HepG2 (cell line): Measurements from ENCODE around the gene NT5DC4. TPM values are rescaled to one million over a fixed set of nuclear protein-coding genes. Genes with fewer than 3 reads are reported as not detected.

ENCODE experiments used
- CBX2 ChIP-seq, 2 experiments: fragments of 200-600 bp in 1 of 2; sonication (generic); formaldehyde crosslinking in 1 of 2; IDR thresholded peaks; 2 replicates each; pipeline versions ENCODE4 v1.7.0 to v1.8.1; 2018 to 2022; ENCODE audit warnings: low read depth in 2 of 2, low read length in 1 of 2, mild to moderate bottlenecking in 1 of 2, missing genetic modification reagents in 1 of 2
- GLI4 ChIP-seq: sonication (generic); formaldehyde crosslinking; IDR thresholded peaks from 2 replicates; pipeline ENCODE4 v1.5.1; 2020; ENCODE audit warnings: missing genetic modification reagents, mild to moderate bottlenecking, moderate library complexity, borderline replicate concordance
- HDAC6 ChIP-seq: fragments of 200-600 bp; sonication (generic); IDR thresholded peaks from 2 replicates; pipeline ENCODE4 v1.7.0; 2017; ENCODE audit warnings: mild to moderate bottlenecking, antibody characterized with exemption, low read length, low read depth
- NFE2L1 ChIP-seq: sonication (generic); formaldehyde crosslinking; IDR thresholded peaks from 2 replicates; pipeline ENCODE4 v1.4.0; 2020; ENCODE audit warnings: missing genetic modification reagents, mild to moderate bottlenecking, borderline replicate concordance
- PBX3 ChIP-seq: sonication (generic); formaldehyde crosslinking; IDR thresholded peaks from 2 replicates; pipeline ENCODE4 v1.8.1; 2023; ENCODE audit warnings: missing genetic modification reagents, inconsistent platforms, borderline replicate concordance
- PITX1 ChIP-seq: sonication (generic); formaldehyde crosslinking; IDR thresholded peaks from 2 replicates; pipeline ENCODE4 v1.5.1; 2020; ENCODE audit warnings: mild to moderate bottlenecking, missing genetic modification reagents
- SIX4 ChIP-seq: sonication (generic); formaldehyde crosslinking; IDR thresholded peaks from 2 replicates; pipeline ENCODE4 v1.4.0; 2020; ENCODE audit warnings: missing genetic modification reagents
- SMARCC2 ChIP-seq: fragments of 450-650 bp; IDR thresholded peaks from 2 replicates; pipeline ENCODE4 v1.6.1; 2017; ENCODE audit warnings: antibody characterized with exemption, mild to moderate bottlenecking
- SRF ChIP-seq: IDR thresholded peaks from 2 replicates; pipeline ENCODE4 v1.6.1; 2011; ENCODE audit warnings: mild to moderate bottlenecking, low read depth, low read length, moderate library complexity
- ZMAT5 ChIP-seq: sonication (generic); formaldehyde crosslinking; IDR thresholded peaks from 2 replicates; pipeline ENCODE4 v1.5.0; 2020; ENCODE audit warnings: mild to moderate bottlenecking, low read depth, missing genetic modification reagents, borderline replicate concordance
- ZNF232 ChIP-seq: sonication (generic); formaldehyde crosslinking; IDR thresholded peaks from 2 replicates; pipeline ENCODE4 v1.4.0; 2020; ENCODE audit warnings: missing genetic modification reagents, borderline replicate concordance
- ZNF567 ChIP-seq: sonication (generic); formaldehyde crosslinking; IDR thresholded peaks from 2 replicates; pipeline ENCODE4 v1.8.1; 2023; ENCODE audit warnings: mild to moderate bottlenecking, missing genetic modification reagents, borderline replicate concordance
- ZNF609 ChIP-seq: sonication (generic); formaldehyde crosslinking; IDR thresholded peaks from 2 replicates; pipeline ENCODE4 v1.4.0; 2020; ENCODE audit warnings: mild to moderate bottlenecking, missing genetic modification reagents, borderline replicate concordance
- polyA plus RNA-seq, 8 experiments: library from polyadenylated mRNA; depleted of rRNA in 3 of 8; stranded (reverse) in 7 of 8; unstranded in 1 of 8; fragments of >200 nt; fragmentation: Illumina TruSeq in 4 of 8; extraction: Trizol in 4 of 8; gene quantifications; 2 replicates each; pipeline versions ENCODE4 v1.2.1 to v1.2.3, GENCODE V29; 2011 to 2016; ENCODE audit warnings: low read depth in 4 of 8, missing spikeins in 1 of 8, mixed read lengths in 1 of 8; ENCODE audit not compliant: insufficient read depth in 1 of 8
- total RNA-seq, 5 experiments: library from RNA; depleted of rRNA; stranded (reverse); fragments of >200 nt; fragmentation: Illumina TruSeq; extraction: Trizol; gene quantifications; 2 replicates each; pipeline ENCODE4 v1.2.3, GENCODE V29; 2016; ENCODE audit warnings: low read depth in 1 of 5
- TF ChIP-seq, protein P1 (sequence below): sonication (generic); formaldehyde crosslinking; IDR thresholded peaks from 2 replicates; pipeline ENCODE4 v1.4.0; 2020; ENCODE audit warnings: missing genetic modification reagents
- TF ChIP-seq, protein P2 (sequence below): sonication (generic); formaldehyde crosslinking; IDR thresholded peaks from 2 replicates; pipeline ENCODE4 v1.5.0; 2020; ENCODE audit warnings: missing genetic modification reagents
- TF ChIP-seq, protein P3 (sequence below): IDR thresholded peaks from 2 replicates; pipeline ENCODE4 v1.6.1; 2012; ENCODE audit warnings: low read length, improper control_type of control experiment

The NT5DC4 gene
- total and polyA plus RNA-seq, 2 of the 13 experiments (the other 11 are each of a cell fraction or from before 2014, with no cell fraction given) = 0.04 to 4.2 TPM

DNA sequence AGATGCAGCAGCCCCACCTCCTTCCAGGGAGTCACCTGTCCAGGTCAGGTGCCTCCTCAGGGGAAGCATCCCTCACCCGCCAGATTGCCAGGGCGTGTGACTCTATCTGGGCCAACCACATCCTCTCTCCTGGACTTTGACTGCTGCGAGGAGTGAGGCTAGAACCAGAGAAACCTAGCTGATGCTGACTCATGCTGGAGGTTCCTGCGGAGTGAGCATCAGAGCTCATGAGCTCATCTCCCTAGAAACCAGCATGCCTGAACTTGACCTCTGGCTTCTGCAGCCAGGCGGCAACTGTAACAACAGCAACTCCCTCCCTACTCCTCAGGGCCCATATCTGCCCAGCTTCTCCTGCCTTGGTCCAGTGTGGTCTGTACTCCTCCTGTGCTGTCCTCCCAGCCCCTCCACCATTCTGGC lies 28.3 kb upstream of the NT5DC4 start (continued):
- no peak for TF ChIP-seq CBX2 (IDR thresholded peaks at IDR 0.05; ENCODE audit: low read depth, low read length)
- TF ChIP-seq CBX2 (CRISPR knock-in tag; IDR thresholded peaks at IDR 0.05; ENCODE audit: low read depth) = no peak
- TF ChIP-seq SMARCC2 = no peak
- no peak for TF ChIP-seq ZNF232 (CRISPR knock-in tag)
- 0 out of 2 replicates have a peak, but pooled peaks have one; percentile 46 for TF ChIP-seq ZMAT5 (CRISPR knock-in tag)
- no peak for TF ChIP-seq SRF
- TF ChIP-seq, protein P1, sequence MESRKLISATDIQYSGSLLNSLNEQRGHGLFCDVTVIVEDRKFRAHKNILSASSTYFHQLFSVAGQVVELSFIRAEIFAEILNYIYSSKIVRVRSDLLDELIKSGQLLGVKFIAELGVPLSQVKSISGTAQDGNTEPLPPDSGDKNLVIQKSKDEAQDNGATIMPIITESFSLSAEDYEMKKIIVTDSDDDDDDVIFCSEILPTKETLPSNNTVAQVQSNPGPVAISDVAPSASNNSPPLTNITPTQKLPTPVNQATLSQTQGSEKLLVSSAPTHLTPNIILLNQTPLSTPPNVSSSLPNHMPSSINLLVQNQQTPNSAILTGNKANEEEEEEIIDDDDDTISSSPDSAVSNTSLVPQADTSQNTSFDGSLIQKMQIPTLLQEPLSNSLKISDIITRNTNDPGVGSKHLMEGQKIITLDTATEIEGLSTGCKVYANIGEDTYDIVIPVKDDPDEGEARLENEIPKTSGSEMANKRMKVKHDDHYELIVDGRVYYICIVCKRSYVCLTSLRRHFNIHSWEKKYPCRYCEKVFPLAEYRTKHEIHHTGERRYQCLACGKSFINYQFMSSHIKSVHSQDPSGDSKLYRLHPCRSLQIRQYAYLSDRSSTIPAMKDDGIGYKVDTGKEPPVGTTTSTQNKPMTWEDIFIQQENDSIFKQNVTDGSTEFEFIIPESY = no peak
- TF ChIP-seq ZNF567 (CRISPR knock-in tag) = no peak
- TF ChIP-seq PBX3 (CRISPR knock-in tag) = no peak
- peak; percentile 45; the same call in 1 of the 2 replicates for TF ChIP-seq ZNF609
- no peak for TF ChIP-seq HDAC6
- TF ChIP-seq SIX4 (CRISPR knock-in tag) = peak; percentile 21; the same call in 1 of the 2 replicates
- TF ChIP-seq, protein P2, sequence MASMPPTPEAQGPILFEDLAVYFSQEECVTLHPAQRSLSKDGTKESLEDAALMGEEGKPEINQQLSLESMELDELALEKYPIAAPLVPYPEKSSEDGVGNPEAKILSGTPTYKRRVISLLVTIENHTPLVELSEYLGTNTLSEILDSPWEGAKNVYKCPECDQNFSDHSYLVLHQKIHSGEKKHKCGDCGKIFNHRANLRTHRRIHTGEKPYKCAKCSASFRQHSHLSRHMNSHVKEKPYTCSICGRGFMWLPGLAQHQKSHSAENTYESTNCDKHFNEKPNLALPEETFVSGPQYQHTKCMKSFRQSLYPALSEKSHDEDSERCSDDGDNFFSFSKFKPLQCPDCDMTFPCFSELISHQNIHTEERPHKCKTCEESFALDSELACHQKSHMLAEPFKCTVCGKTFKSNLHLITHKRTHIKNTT (CRISPR knock-in tag) = no peak
- no peak for TF ChIP-seq PITX1
- TF ChIP-seq, protein P3, sequence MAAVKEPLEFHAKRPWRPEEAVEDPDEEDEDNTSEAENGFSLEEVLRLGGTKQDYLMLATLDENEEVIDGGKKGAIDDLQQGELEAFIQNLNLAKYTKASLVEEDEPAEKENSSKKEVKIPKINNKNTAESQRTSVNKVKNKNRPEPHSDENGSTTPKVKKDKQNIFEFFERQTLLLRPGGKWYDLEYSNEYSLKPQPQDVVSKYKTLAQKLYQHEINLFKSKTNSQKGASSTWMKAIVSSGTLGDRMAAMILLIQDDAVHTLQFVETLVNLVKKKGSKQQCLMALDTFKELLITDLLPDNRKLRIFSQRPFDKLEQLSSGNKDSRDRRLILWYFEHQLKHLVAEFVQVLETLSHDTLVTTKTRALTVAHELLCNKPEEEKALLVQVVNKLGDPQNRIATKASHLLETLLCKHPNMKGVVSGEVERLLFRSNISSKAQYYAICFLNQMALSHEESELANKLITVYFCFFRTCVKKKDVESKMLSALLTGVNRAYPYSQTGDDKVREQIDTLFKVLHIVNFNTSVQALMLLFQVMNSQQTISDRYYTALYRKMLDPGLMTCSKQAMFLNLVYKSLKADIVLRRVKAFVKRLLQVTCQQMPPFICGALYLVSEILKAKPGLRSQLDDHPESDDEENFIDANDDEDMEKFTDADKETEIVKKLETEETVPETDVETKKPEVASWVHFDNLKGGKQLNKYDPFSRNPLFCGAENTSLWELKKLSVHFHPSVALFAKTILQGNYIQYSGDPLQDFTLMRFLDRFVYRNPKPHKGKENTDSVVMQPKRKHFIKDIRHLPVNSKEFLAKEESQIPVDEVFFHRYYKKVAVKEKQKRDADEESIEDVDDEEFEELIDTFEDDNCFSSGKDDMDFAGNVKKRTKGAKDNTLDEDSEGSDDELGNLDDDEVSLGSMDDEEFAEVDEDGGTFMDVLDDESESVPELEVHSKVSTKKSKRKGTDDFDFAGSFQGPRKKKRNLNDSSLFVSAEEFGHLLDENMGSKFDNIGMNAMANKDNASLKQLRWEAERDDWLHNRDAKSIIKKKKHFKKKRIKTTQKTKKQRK = no peak
- no peak for TF ChIP-seq GLI4 (CRISPR knock-in tag)
- peak; percentile 62; the same call in 1 of the 2 replicates for TF ChIP-seq NFE2L1
